GM21515 (cell line): ENCODE measurements around the gene CAAP1.
"Not testable (repeated sequence)": the region's sequence is repeated elsewhere in the genome, so short reads cannot be mapped to it uniquely, and the experiment has no call there.

Experiments used
- ATAC-seq: cut with Tn5 transposase; IDR thresholded peaks from one replicate; pipeline ENCODE4 v1.9.1; 2021; ENCODE audit not compliant: unreplicated experiment

Gene CAAP1

DNA sequence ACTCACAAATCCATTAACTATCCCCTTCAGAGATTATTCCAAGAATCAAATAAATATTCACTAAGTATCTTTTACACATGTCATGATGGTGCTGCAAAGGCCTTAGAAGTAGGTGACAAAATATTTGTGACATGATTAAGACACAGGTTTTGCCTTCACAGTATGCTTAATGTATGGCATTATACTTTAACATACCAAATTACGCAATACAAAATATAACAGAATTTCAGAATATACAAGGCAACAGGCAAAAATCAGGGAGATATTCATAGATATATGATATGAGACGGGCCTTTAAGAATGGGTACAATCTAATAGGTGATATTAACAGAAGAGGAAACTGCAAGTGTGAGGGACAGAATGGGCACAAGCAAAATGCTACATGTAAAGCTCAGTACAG, 41.6 kb downstream of the CAAP1 start:
- no peak for ATAC-seq

DNA sequence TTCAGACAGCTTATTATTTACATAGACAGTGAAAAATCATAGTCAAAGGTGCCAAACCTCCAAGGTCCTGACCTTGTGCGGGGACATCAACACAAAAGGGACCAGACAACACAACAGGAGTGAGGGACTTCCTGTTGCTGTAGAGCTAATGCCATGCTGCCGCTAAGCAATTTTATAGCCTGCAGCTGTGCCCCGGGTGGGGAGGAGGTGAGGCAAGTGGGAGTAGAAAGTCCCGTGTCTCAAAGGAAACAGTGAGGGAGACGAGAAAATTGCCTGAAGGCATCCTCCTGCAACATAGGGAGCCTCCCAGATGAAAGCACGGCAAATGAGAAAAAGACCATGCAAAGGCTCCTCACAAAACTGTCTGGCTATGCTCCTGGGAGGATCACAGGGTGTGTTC, 58.8 kb downstream of the CAAP1 start:
- no peak for ATAC-seq

- not testable (repeated sequence) for ATAC-seq
These were observed 64.1 kb downstream of the CAAP1 start for GRCh38 chr9:26828391-26828955.

DNA sequence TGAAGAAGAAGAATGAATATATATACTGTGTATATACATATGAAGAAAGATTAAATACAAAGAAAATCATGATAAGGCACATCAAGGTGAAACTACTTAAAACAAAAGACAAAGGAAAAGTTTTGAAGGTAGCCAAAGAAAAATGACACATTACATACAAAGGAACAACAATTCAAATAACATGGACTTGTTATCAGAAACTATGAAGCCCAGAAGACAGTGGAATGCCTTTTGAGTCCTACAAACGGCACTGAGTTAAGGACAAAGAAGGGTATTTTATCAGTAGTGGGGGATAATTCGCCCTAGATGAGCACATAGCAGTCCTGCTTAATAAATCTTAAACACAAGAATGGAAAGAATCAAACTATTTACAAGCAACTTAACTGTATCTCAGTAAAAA, 77.8 kb downstream of the CAAP1 start:
- no peak for ATAC-seq

DNA sequence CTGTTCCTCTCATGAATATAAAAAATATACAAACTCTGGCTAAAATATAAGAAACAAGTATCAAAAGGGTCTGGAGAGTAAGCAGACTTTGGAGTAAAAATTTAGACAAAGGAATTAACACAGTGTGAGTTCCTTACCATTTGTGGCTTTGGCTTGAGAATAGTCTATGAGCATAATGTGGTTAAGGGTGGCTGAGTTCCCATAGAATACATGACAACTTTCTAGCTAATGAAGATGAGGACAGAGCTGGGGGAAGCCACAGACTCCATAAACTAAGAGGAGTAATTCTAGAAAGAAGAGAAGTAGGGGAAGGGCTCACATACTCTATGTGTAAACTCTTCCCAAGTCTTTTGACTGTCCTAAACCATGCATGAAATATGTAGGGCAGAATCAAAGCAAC, 79.4 kb downstream of the CAAP1 start:
- no peak for ATAC-seq

GRCh38 chr9:26812217-26812616, 80.4 kb downstream of the CAAP1 start:
- no peak for ATAC-seq

DNA sequence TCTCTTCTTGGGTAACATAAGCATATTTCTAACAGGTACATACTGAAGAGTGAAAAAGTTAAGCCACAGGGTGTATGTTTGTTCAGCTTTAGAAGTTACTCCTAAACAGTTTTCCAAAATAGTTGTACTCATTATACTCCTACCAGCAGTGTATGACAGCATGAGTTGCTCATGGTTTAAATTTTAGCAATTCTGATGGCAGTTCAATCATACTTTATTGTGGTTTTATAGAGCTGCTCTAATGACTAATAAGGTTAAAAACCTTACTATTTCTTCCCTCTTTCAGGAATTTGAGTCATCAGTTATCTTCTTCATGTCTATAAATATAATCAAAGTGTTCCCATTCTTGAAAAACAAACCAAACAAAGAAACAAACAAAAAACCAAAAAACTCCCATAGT, 81.5 kb downstream of the CAAP1 start:
- no peak for ATAC-seq

GRCh38 chr9:26809795-26810194, 82.8 kb downstream of the CAAP1 start:
- ATAC-seq = no peak

- no peak for ATAC-seq
These were observed 85.4 kb downstream of the CAAP1 start for GRCh38 chr9:26807161-26807560.

- no peak for ATAC-seq
These were observed 89.7 kb downstream of the CAAP1 start for GRCh38 chr9:26802921-26803320.

GRCh38 chr9:26801772-26802171, 90.8 kb downstream of the CAAP1 start:
- ATAC-seq = no peak

DNA sequence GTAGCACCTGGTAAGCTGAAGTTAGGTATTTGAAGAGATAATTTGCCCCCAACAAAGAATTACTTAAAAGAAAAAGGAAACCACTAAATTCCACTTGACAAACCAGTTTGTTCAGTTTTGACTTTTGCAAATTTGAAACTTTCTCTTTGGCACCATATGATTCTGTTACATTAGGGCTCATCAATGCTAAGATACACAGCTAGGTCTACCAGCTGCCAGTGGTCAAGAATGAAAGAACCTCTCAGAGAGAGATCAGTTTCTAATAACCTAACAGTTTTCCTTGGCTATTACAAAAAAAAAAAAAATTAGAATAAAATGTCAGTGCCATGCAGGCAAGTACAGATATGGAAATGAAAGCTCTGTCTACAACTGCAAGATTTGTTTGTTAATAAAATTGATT, 92.3 kb downstream of the CAAP1 start:
- no peak for ATAC-seq

DNA sequence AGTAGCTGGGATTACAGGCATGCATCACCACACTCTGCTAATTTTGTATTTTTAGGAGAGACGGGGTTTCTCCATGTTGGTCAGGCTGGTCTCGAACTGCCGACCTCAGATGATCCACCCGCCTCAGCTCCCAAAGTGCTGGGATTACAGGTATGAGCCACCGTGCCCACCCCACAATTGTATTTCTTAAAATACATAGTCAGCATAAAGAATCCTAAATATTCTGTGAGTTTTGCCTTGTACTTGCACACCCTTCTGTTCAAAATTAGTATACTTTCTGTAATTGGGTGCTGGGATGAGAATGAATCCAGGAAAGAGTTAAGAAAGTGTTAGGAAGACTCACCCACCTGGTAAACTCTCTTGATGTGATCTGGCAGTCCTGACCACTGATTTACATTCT, 101.3 kb downstream of the CAAP1 start:
- ATAC-seq = no peak
